HG03060 (cell line): Measurements from ENCODE around the gene GOLGA6B.
"Not testable (repeated sequence)": the region's sequence is repeated elsewhere in the genome, so short reads cannot be mapped to it uniquely, and the experiment has no call there.

ENCODE experiments used
- ATAC-seq: cut with Tn5 transposase; IDR thresholded peaks from one replicate; pipeline ENCODE4 v1.9.1; 2021; ENCODE audit warnings: low read depth, moderate number of reproducible peaks; ENCODE audit not compliant: unreplicated experiment

Gene GOLGA6B

DNA sequence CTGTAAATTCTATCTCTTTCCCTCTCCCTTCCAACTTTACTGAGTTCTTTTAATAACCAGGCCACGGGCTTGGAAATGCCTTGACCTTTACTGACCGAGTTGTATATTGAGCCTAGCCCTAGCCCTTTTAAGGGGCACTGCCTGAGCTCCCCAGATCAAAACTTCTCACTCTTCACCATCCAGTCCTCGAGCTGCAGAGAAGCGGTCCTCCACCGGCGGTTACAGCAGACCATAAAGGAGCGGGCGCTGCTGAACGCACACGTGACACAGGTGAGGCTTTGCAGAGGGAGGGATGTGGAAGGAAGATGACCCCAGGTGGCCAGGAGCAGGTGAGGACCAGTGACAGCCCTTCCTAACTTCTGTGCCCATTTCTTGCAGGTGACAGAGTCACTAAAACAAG, 6.6 kb downstream of the GOLGA6B start:
- ATAC-seq, result not testable (repeated sequence)

DNA sequence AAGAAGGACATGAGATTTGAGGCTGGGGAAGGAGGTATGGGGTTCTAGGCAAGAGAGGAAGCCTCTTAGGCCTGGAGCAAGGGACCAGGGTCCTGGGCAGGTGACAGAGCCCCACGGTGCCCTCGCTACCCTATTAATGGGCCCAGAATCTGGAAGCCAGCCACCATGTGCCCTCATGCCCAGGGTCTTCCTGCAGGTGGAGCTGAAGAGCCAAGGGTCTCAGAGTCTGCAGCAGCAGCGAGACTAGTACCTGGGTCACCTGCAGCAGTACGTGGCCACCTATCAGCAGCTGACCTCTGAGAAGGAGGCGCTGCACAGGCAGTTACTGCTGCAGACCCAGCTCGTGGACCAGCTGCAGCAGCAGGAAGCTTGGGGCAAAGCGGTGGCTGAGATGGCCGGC, 9.4 kb downstream of the GOLGA6B start:
- not testable (repeated sequence) for ATAC-seq

DNA sequence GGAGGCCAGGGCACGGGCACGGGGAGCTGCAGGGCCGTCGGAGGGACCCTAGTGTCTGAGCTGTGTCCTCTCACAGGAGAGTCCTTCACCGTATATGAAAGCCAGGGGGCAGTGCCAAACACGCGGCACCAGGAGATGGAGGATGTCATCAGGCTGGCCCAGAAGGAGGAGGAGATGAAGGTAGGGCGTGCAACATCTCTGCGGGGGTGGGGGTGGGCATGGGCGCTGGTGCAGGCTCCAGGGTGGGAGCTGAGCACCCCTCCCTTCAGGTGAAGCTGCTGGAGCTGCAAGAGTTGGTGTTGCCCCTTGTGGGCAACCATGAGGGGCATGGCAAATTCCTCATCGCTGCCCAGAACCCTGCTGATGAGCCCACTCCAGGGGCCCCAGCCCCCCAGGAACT, 11.2 kb downstream of the GOLGA6B start:
- ATAC-seq, result not testable (repeated sequence)

DNA sequence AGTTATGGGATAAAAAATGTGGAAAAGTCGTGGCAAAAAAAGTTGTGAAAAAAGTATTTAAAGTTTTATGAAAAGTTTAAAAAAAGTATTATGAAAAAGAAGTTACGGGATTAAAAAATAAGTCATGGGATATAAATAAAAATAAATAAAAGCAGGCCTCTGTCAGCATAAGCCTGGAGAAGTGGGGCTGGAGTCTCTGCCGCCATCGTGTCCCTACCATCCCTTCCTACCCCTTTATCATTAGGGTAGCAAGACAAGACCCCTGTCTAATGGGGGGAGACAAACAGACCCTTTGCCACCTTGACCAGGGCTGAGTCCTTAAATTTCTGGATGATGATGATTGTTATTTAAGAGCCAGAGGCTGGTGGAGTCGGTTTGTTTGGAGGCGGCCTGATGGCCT, 15.3 kb downstream of the GOLGA6B start:
- ATAC-seq, result not testable (repeated sequence)

DNA sequence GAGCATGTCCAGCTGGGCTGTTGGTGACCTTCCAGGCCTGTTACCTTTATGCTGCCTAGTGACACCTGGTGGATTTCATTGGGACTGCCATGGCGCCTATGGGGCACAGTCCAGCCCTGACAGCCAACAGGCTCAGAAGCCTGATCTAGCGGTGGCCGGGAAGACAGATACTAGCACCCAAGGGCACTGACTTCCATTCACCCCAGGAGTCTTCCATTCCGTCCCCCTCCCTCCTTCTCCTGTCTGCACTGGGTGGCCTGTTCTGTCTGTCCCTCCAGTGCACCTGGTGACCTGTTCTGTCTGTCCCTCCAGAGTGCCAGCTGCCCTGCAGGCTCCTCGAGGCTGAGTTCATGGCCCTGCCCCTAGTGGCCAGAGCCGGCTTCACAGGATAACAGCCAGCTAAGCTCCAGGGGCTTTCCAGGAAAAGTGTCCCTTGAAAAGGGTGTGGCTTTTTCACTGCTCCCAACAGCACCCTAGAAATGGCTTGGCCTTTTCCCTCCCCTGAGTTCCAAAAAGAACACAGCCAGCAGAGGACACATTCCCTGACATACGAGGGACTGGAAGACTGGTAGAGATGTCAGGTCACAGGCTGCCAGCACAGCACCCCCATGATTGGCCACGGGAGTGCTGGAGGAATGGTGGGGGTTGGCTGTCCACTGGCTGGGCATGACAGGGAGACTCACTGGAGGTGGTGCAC, 16.3 kb downstream of the GOLGA6B start:
- ATAC-seq, result not testable (repeated sequence)

DNA sequence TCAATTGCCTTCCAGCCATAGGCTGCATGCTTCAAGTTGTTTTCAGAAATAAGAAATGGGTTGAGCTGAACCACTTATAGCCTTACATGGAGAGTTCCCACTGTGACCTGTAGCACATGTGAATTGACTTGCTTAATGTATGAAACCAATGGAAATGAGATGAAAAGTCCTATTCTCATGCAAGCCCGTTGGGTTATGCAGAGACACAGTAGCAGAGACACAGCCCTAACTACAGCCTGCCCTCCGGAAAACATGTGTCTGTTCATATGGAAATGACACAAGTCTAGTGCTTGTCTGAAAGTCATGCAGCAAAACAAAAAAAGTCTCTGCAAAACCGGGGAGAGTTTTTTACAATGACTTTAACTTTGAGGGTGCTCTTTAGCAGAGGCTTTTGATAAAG, 17.0 kb downstream of the GOLGA6B start:
- no peak for ATAC-seq

DNA sequence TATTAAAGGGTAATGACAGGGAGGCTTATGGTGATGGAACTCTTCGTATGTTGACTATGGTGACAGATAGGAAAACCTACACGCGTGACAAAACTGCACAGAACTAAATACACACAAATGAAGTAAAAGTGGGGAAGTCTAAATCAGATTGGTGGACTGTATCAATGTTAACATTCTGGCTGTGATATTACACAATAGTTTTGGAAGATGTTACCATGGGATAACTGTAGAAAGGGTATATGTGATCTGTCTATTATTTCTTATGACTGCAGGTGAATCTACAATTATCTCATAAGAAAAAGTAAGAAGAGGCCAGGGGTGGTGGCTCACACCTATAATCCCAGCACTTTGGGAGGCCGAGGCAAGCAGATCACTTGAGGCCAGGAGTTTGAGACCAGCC, 22.3 kb downstream of the GOLGA6B start:
- no peak for ATAC-seq

DNA sequence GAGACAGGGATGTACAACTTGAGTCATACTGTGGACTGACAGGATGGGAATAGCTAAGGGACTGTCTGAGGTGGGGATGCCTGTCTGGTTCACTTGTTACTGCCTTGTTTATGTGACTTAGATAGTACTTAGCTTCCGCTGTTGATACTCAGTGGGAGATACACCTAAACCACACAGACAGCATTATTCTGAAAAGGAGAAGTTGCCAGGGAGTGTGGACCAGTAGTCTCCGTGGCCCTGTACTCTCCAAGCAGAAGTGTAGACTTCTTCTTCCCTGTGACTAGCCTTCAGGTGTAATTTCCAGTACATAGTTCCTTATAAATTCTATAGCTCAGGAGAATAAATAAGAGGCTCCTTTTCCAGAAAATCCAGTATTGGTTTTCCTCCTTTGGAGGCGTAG, 26.4 kb downstream of the GOLGA6B start:
- no peak for ATAC-seq

DNA sequence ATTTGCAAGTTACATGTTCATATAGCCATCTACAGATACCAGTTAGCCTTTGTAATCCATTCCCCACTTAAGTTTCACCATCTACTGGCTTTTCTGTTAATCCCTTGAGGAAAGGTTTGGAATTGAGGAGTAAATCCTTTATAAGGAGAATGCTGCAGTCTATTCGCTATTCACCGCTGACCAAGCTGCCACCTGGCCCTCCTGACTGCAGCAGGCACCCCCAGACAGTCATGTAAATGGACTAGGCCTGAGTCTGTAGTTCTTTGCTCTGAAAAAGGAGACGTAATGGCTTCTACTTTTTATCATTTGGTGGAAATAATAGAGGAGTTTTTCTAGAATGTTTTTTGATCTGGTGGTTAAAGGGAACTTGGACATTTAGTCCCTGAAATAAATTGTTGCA, 28.3 kb downstream of the GOLGA6B start:
- ATAC-seq, result no peak

DNA sequence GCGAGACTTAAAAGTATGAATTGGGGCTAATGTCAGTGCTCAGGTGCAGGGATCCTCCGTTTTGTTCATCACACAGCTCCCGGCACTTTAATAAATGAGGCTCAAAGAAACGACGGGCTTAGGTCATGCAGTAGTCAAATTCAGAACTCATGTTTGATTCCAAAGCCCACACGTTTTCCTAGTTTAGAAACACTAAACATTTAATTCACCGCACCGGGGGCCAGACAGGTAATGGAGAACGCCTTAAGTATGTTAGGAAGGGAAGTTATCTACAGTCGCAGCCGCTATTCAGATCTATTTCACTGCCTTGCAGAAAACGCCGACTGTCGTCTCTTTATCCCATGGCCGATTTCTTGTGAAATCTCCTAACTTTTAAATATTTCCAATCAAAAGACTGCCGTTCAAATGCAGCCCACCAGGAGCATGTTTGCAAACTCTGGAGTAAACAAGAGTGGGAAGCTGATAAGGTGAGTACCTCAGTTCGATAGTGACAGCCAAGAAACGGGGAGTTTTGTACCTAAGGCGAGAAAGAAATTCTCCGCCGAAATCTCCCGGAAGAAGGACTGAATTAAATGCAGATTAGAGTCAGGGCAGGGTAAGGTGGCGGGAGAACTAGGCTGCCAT, 30.9 kb downstream of the GOLGA6B start:
- ATAC-seq, result peak; percentile 8

DNA sequence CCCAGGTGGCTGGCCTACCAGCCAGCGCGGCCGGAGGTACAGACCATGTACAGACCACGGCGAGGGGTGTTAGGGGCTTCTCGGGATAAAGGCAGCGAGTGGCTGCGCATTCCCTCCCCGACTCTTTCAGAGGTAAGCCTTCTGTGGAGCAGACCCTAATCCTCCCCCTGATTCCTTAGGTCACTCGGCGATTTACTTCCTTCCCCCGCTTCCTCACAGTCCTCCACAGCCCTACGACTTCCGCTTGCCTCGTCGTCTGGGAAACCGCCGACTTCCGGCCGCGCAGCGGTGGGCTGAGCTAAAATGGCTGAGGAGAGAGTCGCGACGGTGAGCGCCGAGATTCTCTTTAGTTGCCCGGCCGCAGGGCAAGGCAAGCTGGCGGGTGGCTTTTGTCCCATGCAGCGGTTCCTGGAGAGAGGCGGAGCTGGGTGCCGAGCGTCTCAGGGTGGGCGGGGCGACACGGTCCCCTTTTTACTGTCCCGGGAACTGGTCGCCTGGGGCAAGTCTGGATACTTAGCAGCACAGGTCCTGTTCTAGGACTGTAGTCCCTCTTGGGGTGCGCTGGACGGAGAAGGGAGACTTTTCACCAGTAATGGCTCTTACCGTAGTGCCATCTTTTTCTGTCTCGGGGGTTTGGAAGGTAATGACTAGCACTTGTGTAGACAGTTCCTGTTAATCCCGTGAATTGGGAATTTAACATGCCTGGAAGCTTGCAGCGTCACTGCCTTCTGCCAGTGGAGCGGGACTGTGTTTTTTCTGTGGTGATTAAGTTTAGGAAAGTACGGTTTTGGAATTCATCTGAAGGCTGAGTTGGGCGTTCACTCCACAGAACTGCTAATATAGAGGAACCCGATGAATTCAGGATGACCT, 31.7 kb downstream of the GOLGA6B start, which contains the start of the genes BBS4 and HIGD2B:
BBS4 (plus strand) TSS at position 283 of the 870 bp plus-strand sequence; CDS start at position 304, 21 bp downstream.
HIGD2B (minus strand) TSS at position 258 of the 870 bp plus-strand sequence. CDS start 9,808 bp downstream, outside the sequence.
- ATAC-seq, result peak; percentile 72

DNA sequence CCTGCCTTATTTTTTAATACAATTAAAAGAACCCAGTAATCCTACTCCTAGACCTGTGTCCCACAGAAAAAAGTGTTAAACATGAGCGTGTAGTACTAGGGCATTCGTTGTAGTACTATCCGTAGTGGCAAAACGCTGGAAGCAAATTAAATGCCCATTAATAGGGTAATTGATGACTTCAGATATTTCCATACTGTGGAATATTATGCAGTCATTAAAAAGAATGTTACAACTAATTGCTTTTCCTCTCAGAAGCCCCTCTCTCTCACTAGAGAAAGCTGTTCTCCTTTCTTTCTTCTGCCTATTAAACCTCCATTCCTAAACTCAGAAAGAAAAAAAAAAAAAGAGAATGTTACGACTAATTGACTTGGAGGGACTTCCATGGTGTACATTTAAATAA, 34.2 kb downstream of the GOLGA6B start:
- no peak for ATAC-seq

DNA sequence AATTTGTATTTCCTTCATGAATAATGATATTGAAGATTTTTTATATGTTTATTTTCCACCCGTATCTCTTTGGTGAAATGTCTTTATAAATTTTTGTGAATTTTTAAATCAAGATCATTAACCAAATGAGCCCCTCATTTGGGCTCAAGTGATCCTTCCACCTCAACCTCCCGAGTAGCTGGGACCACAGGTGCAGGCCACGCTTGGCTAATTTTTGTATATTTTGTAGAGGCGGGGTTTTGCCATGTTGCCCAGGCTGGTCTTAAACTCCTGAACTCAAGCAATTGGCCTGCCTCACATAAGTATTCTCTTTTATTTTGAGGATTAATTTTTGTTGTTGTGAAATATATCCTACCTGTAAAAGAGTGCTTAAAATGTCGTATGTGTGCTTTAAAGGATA, 36.4 kb downstream of the GOLGA6B start:
- ATAC-seq, result no peak

DNA sequence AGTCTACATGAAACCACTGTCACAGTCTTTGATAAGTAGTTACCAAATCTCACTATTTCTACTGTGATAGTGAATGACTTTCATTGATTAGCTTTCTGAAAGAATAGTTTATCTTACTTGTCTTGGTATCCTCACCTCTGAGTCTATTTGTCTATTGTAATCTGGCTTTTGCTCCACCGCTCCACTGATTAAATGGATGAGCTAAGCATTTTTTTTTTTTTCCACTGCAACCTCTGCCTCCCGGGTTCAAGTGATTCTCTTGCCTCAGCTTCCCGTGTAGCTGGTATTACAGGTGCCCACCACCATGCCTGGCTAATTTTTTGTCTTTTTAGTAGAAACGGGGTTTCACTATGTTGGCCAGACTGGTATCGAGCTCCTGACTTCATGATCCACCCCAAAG, 44.4 kb downstream of the GOLGA6B start:
- no peak for ATAC-seq

DNA sequence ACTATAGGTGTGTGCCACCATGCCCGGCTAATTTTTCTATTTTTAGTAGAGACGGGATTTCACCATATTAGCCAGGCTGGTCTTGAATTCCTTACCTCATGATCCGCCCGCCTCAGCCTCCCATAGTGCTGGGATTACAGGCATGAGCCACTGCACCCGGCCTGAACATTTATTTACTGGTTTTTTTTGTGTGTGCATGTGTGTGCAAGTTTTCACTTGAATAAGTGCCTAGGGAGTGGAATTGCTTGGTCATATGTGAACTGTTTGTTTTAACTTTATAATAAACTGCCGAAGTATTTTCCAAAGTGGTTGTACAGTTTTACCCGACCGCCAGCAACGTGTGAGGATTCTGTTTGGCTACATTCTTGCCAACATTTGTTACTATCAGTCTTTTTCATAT, 45.6 kb downstream of the GOLGA6B start:
- ATAC-seq, result no peak

DNA sequence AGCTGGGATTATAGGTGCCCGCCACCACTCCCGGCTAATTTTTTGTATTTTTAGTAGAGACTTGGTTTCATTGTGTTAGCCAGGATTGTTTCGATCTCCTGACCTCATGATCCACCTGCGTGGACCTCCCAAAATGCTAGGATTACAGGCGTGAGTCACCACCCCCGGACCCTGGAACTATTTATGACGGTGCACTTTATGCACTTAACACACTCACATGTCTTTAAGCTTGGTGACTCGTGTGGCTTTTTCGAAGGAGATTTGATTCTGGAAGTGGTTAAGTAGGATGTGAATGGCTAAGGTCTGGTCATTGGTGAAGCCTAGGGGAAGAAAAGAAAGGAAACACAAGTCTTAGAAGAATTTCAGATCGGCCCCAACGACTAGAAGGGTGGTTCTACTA, 51.8 kb downstream of the GOLGA6B start:
- ATAC-seq, result no peak

DNA sequence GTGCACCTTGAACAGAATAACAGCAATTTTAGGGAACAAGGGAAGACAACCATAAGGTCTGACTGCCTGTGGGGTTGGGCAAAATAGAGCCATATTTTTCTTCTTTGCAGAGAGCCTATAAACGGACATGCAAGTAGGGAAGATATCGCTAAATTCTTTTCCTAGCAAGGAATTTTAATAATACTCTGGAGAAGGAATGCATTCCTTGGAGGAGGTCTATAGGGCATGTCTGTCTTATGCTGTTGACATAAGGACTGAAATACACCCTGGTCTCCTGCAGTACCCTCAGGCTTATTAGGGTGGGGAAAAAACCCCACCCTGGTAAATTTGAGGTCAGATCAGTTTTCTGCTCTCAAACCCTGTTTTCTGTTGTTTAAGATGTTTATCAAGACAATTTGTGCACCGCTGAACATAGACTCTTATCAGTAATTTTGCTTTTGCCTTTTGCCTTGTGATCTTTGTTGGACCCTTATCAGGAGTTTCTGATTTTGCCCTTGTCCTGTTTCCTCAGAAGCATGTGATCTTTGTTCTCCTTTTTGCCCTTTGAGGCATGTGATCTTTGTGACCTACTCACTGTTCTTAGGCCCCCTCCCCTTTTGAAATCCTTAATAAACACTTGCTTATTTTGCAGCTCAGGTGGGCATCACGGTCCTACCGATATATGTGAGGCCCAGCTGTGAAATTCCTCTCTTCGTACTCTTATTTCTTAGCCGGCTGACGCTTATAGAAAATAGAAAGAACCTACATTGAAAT, 54.2 kb downstream of the GOLGA6B start:
- not testable (repeated sequence) for ATAC-seq
